Endothelial cell of umbilical vein (primary cell): ENCODE measurements around the gene GSKIP.

Experiments
- EZH2 ChIP-seq: IDR thresholded peaks from 2 replicates; pipeline ENCODE4 v1.6.1; 2012; ENCODE audit warnings: borderline replicate concordance, low read depth, mild to moderate bottlenecking, moderate library complexity, low read length, inconsistent platforms; ENCODE audit not compliant: severe bottlenecking
- POLR2AphosphoS5 ChIP-seq: IDR thresholded peaks from 2 replicates; pipeline ENCODE4 v1.6.1; 2012; ENCODE audit warnings: low read depth, mild to moderate bottlenecking, control low read depth, low read length, moderate library complexity; ENCODE audit not compliant: insufficient read depth
- TF ChIP-seq, protein P1 (sequence below), 2 donors: IDR thresholded peaks; 1 replicate in 1 of 2; 2 replicates in 1 of 2; pipeline ENCODE4 v1.5.1; 2011; ENCODE audit warnings: low read length in 2 of 2, mild to moderate bottlenecking in 2 of 2, moderate library complexity in 2 of 2, control low read depth in 1 of 2, inconsistent platforms in 1 of 2, low read depth in 1 of 2; ENCODE audit not compliant: insufficient read depth in 1 of 2; ENCODE audit errors: extremely low read depth in 1 of 2

DNA sequence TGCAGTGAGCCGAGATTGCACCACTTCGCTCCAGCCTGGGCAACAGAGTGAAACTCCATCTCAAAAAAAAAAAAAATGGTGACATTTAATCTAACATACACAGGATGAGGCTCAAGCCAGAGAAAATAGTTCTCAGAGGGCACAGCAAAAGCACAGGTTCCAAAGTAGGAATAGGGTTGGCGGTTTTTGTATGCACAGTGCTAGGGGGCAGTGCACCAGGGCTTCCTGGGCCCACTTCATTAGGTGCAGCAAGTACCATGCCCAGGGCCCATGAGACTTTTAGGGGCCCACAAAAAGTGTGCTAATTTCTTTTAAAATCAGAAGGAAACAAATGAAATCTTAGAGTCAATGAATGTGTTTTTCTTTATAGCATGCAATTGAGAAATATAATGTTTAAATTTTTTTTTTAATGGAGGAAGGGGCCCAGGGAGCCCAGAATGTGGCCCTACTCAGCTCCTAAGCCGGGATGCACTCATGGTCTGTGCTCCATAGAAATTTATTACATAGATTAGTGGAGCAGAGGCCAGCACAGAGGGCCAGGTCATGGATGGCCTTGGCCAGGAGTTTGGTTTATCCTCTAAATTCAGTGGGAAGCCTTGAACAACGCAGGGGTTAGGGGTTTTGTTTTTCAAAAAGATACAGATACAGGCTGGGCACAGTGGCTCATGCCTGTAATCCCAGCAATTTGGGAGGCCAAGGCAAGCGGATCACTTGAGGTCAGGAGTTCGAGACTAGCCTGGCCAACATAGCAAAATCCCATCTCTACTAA lies 30.9 kb downstream of the GSKIP start:
- TF ChIP-seq POLR2AphosphoS5 (no peak), EZH2 (no peak)
- TF ChIP-seq, protein P1, sequence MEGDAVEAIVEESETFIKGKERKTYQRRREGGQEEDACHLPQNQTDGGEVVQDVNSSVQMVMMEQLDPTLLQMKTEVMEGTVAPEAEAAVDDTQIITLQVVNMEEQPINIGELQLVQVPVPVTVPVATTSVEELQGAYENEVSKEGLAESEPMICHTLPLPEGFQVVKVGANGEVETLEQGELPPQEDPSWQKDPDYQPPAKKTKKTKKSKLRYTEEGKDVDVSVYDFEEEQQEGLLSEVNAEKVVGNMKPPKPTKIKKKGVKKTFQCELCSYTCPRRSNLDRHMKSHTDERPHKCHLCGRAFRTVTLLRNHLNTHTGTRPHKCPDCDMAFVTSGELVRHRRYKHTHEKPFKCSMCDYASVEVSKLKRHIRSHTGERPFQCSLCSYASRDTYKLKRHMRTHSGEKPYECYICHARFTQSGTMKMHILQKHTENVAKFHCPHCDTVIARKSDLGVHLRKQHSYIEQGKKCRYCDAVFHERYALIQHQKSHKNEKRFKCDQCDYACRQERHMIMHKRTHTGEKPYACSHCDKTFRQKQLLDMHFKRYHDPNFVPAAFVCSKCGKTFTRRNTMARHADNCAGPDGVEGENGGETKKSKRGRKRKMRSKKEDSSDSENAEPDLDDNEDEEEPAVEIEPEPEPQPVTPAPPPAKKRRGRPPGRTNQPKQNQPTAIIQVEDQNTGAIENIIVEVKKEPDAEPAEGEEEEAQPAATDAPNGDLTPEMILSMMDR (IDR thresholded peaks at IDR 0.05; ENCODE audit: extremely low read depth in 1 of 2, insufficient read depth in 1 of 2, low read depth in 1 of 2, low read length in 2 of 2): no peak
